NCI-H2196 treated with DMSO at 0.1 percent for 48 hours (cell line): ENCODE measurements around the gene STK38.
A peak's percentile ranks its signal among the peaks of the same experiment; 100 is the strongest.
"Not testable (repeated sequence)": the region's sequence is repeated elsewhere in the genome, so short reads cannot be mapped to it uniquely, and the experiment has no call there.

ENCODE experiments used
- DNase-seq: peaks from one replicate; lab custom pipeline; 2025; ENCODE audit not compliant: unreplicated experiment; lab: John Stamatoyannopoulos, UW

Gene STK38

GRCh38 chr6:36546920-36547645, at the start of gene STK38:
Gene STK38, minus strand, starts transcription at chr6:36547479. Its CDS starts 7,277 bp downstream, at chr6:36540202.
- DNase-seq = peak; percentile 76

GRCh38 chr6:36596356-36596755, 49.1 kb upstream of the STK38 start:
- DNase-seq = no peak

- no peak for DNase-seq
These were observed 47.8 kb upstream of the STK38 start for GRCh38 chr6:36594816-36595643.

- DNase-seq = peak; percentile 95
These were observed 46.9 kb upstream of the STK38 start, which contains the start of gene SRSF3 for GRCh38 chr6:36594029-36594815. Gene SRSF3, plus strand, starts transcription at chr6:36594362. Its CDS starts 2,401 bp downstream, at chr6:36596763.

GRCh38 chr6:36593569-36594028, 46.3 kb upstream of the STK38 start:
- peak; percentile 60 for DNase-seq

GRCh38 chr6:36592221-36592655, 45.0 kb upstream of the STK38 start:
- DNase-seq = no peak

GRCh38 chr6:36590237-36590636, 43.0 kb upstream of the STK38 start:
- no peak for DNase-seq

- not testable (repeated sequence) for DNase-seq
These were observed 41.7 kb upstream of the STK38 start for GRCh38 chr6:36589025-36589400.

- no peak for DNase-seq
These were observed 39.3 kb upstream of the STK38 start for GRCh38 chr6:36586606-36587005.

- DNase-seq = no peak
These were observed 34.4 kb upstream of the STK38 start for GRCh38 chr6:36581716-36582115.

- DNase-seq = no peak
These were observed 32.9 kb upstream of the STK38 start for GRCh38 chr6:36580184-36580526.

- DNase-seq = no peak
These were observed 31.2 kb upstream of the STK38 start for GRCh38 chr6:36578431-36578830.

GRCh38 chr6:36578030-36578429, 30.8 kb upstream of the STK38 start:
- no peak for DNase-seq

- DNase-seq = peak; percentile 13
These were observed 30.0 kb upstream of the STK38 start for GRCh38 chr6:36577301-36577700.

- DNase-seq = no peak
These were observed 29.3 kb upstream of the STK38 start for GRCh38 chr6:36576578-36576977.

GRCh38 chr6:36574679-36575078, 27.4 kb upstream of the STK38 start:
- no peak for DNase-seq

- not testable (repeated sequence) for DNase-seq
These were observed 25.4 kb upstream of the STK38 start for GRCh38 chr6:36572353-36573311.

GRCh38 chr6:36571122-36572043, 24.1 kb upstream of the STK38 start:
- no peak for DNase-seq

GRCh38 chr6:36570264-36570663, 23.0 kb upstream of the STK38 start:
- no peak for DNase-seq
